ENCODE measurements around the gene CDRT15. TPM values are rescaled to one million over a fixed set of nuclear protein-coding genes. Genes with fewer than 3 reads are reported as not detected.

Gene CDRT15
- polyA plus RNA-seq, 1 donor = 1.2 TPM

Other genes with a start within 250 kb of the CDRT15 start
- 20.0 TPM for gene COX10, start 167.4 kb downstream of the CDRT15 start, polyA plus RNA-seq (ENCODE audit: insufficient read length)
- gene HS3ST3B1, start 64.2 kb upstream of the CDRT15 start, polyA plus RNA-seq (ENCODE audit: insufficient read length) = 26.8 TPM